ENCODE results near the gene HIVEP3.
A peak's percentile ranks its signal among the peaks of the same experiment; 100 is the strongest.

Gene HIVEP3

GRCh38 chr1:41539418-41539805 is 379.3 kb downstream of the HIVEP3 start:
- DNase-seq, result no peak

GRCh38 chr1:41538741-41539417 is 379.8 kb downstream of the HIVEP3 start:
- peak; percentile 8 for DNase-seq

GRCh38 chr1:41537788-41538351 is 380.9 kb downstream of the HIVEP3 start:
- DNase-seq, result no peak

GRCh38 chr1:41537251-41537650 is 381.5 kb downstream of the HIVEP3 start:
- no peak for DNase-seq

GRCh38 chr1:41536361-41536802 is 382.3 kb downstream of the HIVEP3 start:
- DNase-seq, result peak; percentile 2

GRCh38 chr1:41535716-41536115 is 383.0 kb downstream of the HIVEP3 start:
- DNase-seq, result peak; percentile 5

GRCh38 chr1:41535276-41535675 is 383.4 kb downstream of the HIVEP3 start:
- peak; percentile 4 for DNase-seq

- DNase-seq, result peak; percentile 6
Observed at GRCh38 chr1:41534181-41535076, 384.3 kb downstream of the HIVEP3 start.

- peak; percentile 2 for DNase-seq
Observed at GRCh38 chr1:41533731-41534080, 385.0 kb downstream of the HIVEP3 start.

- peak; percentile 9 for DNase-seq
Observed at GRCh38 chr1:41533016-41533730, 385.5 kb downstream of the HIVEP3 start.

GRCh38 chr1:41532206-41532975 is 386.3 kb downstream of the HIVEP3 start:
- DNase-seq, result no peak

- no peak for DNase-seq
Observed at GRCh38 chr1:41530411-41530810, 388.3 kb downstream of the HIVEP3 start.

GRCh38 chr1:41529621-41530395 is 388.9 kb downstream of the HIVEP3 start:
- no peak for DNase-seq

- no peak for DNase-seq
Observed at GRCh38 chr1:41528726-41529605, 389.8 kb downstream of the HIVEP3 start.

- no peak for DNase-seq
Observed at GRCh38 chr1:41528106-41528505, 390.6 kb downstream of the HIVEP3 start.

- no peak for DNase-seq
Observed at GRCh38 chr1:41526956-41527561, 391.7 kb downstream of the HIVEP3 start.

GRCh38 chr1:41525891-41526587 is 392.7 kb downstream of the HIVEP3 start:
- DNase-seq, result no peak

- no peak for DNase-seq
Observed at GRCh38 chr1:41524676-41525675, 393.7 kb downstream of the HIVEP3 start.

Data from activated T-cell treated with anti-CD3 and anti-CD28 coated beads, Interleukin-2, amount 50 U/mL, for 1 hour (primary cell).